Dendritic cell treated with granulocyte-macrophage colony-stimulating factor and Interleukin-4, amounts not matched to agents 40 ng/mL and 50 ng/mL, for 4 days (primary cell): ENCODE results near the gene DPYD.

Experiments
- H3K27ac Mint-ChIP-seq: one replicate; pipeline ENCODE4 v1.8.0; 2022; ENCODE audit warnings: mild to moderate bottlenecking, mixed read lengths
- H3K27me3 Mint-ChIP-seq: one replicate; pipeline ENCODE4 v1.8.0; 2022; ENCODE audit warnings: mild to moderate bottlenecking, mixed read lengths
- H3K36me3 Mint-ChIP-seq: one replicate; pipeline ENCODE4 v1.8.0; 2022; ENCODE audit warnings: low read depth, mixed read lengths
- H3K4me1 Mint-ChIP-seq: one replicate; pipeline ENCODE4 v1.8.0; 2022; ENCODE audit warnings: low read depth, mixed read lengths
- H3K4me3 Mint-ChIP-seq: one replicate; pipeline ENCODE4 v1.8.0; 2022; ENCODE audit warnings: mild to moderate bottlenecking, moderate library complexity, mixed read lengths
- H3K9me3 Mint-ChIP-seq: one replicate; pipeline ENCODE4 v1.8.0; 2022; ENCODE audit warnings: mixed read lengths
- intact Hi-C: fragments of 100-400 bp; cut with micrococcal nuclease; formaldehyde crosslinking; loops from one replicate; pipeline ENCODE4 v1.15.0; 2022

DPYD gene

DNA sequence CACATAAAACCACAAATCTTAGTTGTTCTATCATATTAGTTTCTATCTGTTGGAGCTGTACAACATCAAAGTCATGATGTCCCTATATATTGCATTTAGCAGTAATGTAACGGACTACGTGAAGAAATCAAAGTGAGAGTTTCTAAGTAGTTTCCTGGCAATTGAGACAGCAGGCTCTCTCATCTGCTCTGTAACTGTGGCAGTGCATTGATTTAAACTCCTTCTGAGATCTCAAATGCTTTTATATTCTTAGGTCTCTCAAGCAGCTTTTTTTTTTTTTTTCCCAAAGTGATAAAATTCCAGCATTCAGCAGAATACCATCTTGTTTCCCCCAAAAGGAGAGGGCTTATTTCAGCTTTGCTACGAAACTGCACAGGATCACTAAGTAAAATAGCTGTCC lies 719.2 kb downstream of the DPYD start:
- Mint-ChIP-seq H3K36me3 (peaks cover 6% of the 10 kb centered on the region), H3K4me3 (no peak overlapping the region), H3K9me3 (no peaks in the 10 kb centered on the region), H3K4me1 (no peaks in the 10 kb centered on the region), H3K27ac (no peak overlapping the region), H3K27me3 (no peaks in the 10 kb centered on the region)
- intact Hi-C loops, result no loop called here

DNA sequence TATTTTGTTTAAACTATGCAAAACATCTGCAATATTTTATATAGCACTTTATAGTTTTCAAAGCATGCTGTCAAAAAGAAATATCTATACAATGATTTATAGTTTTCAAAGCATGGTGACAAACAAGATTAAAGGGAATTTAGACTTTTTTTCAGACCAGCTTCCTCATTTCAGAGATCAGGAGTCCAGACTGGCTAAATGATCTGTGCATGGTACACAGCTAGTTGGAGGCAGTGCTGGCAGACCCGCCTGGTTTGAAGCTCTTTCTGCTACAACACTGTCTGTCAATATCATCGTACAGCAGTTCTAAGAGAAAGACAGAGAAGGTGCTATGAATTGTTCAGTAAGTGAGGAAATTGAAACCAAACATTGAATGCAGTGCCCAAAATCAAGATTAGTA lies 720.2 kb downstream of the DPYD start:
- Mint-ChIP-seq H3K27me3 (no peaks in the 10 kb centered on the region), H3K36me3 (peaks cover 6% of the 10 kb centered on the region), H3K27ac (no peak overlapping the region), H3K4me3 (no peak overlapping the region), H3K9me3 (peaks cover 4% of the 10 kb centered on the region), H3K4me1 (no peaks in the 10 kb centered on the region)
- intact Hi-C loops, result no loop called here

DNA sequence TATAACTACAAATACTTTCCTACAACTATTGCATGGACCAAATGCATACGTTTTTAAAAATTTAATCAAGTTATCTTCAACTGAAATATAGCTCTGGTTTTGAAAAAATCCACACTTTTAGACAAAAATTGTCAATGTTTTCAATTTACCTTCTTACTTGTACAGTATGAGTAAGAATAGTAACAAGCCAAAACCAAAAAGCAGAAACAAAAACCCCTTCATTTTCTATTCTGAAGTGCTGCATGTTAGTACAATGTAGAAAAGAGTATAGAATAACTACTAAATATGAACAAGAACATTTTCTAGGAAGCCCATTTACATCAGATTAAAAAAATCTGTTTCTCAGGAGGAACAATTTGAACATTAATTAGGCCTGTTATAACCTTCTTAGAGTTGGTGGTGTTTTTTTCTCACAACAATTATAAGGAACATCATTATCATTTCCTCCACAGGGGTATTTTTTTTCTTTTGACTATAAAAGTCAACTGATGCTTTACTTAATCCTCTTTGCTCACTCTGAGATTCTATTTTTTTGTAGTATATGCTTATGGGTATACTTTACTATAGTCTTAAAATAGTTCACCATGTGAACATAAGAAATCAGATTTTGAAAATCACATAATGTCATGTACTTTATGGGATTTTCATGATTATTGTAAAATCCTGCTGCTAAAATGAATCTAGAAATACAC lies 723.9 kb downstream of the DPYD start:
- Mint-ChIP-seq H3K36me3 (peaks cover 42% of the 10 kb centered on the region), H3K4me3 (no peak overlapping the region), H3K27me3 (no peaks in the 10 kb centered on the region), H3K9me3 (peaks cover 12% of the 10 kb centered on the region), H3K27ac (no peak overlapping the region), H3K4me1 (no peaks in the 10 kb centered on the region)
- intact Hi-C loops, result no loop called here

DNA sequence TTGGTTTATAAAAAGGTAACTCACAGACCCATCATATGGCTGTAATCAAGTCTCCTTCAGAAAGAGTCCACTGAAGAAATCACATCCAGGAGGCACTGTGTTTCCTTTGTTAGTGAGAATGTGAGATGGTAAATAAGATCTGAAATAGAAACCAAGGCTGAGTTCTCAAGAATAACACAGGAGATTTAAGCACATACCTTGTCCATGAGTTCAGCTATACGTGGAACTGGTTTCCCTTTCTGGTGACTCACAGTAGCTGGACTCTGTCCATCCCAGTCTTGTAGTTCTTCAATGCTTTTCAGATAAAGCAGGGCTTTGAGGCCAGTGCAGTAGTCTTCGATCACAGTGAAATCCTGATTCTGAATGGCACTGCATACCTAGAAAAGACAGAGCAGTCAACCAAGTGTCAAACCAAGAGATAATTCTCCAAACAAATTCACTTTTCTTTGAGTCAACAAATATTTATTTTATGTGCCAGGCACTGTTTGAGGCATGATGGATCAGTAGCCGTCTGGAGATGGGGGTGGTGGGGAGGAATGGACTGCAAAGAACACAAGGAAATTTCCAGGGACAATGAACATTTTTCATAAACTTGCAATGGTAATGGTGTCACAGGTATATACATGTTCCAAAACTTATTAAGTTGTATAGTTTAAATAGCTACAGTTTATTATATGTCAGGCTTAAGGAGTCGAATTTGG lies 727.8 kb downstream of the DPYD start:
- Mint-ChIP-seq H3K4me3 (no peak overlapping the region), H3K27me3 (no peaks in the 10 kb centered on the region), H3K27ac (no peak overlapping the region), H3K36me3 (peaks cover 77% of the 10 kb centered on the region), H3K9me3 (peaks cover 12% of the 10 kb centered on the region), H3K4me1 (no peaks in the 10 kb centered on the region)
- intact Hi-C loops, result no loop called here

DNA sequence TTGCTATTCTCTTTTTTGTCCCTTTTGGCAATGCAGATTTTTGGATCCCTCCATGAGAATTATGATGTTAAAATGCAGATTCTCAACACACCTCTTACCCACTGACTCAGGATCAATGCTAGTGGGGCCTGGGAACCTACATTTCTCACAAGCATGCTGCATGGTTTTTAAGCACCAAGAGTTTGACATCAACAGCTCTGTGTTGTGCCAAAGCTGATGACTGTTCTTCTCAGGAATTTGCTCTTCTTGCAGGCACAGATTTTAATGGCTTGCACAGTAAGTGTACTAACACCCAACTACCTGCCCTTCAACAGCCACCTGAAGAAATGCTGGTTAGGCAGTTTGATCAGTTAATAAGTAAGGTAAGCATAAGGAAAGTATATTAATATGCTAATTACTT lies 730.5 kb downstream of the DPYD start:
- Mint-ChIP-seq H3K9me3 (peaks cover 5% of the 10 kb centered on the region), H3K36me3 (peaks cover 94% of the 10 kb centered on the region), H3K27ac (no peak overlapping the region), H3K4me3 (no peak overlapping the region), H3K27me3 (no peaks in the 10 kb centered on the region), H3K4me1 (no peaks in the 10 kb centered on the region)
- intact Hi-C loops, result no loop called here

DNA sequence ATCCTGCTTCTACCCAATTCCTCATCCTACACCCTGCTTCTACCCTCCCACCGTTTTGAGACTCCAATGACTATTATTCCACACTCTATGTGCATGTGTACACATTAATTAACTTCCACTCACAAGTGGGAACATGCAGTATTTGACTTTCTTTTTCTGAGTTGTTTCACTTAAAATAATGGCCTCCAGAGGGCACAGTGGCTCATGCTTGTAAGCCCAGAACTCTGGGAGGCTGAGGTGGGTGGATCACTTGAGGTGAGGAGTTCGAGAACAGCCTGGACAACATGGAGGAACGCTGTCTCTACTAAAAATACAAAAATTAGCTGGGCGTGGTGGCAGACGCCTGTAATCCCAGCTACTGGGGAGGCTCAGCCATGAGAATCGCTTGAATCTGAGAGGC lies 734.5 kb downstream of the DPYD start:
- intact Hi-C loops, result loop anchor here (5.0 kb wide), 1 partner anchor 866 kb away; no protein-coding TSS in a partner anchor
- Mint-ChIP-seq H3K27me3 (no peaks in the 10 kb centered on the region), H3K4me3 (no peak overlapping the region), H3K27ac (no peak overlapping the region), H3K4me1 (no peaks in the 10 kb centered on the region), H3K36me3 (peaks cover 73% of the 10 kb centered on the region), H3K9me3 (no peaks in the 10 kb centered on the region)

DNA sequence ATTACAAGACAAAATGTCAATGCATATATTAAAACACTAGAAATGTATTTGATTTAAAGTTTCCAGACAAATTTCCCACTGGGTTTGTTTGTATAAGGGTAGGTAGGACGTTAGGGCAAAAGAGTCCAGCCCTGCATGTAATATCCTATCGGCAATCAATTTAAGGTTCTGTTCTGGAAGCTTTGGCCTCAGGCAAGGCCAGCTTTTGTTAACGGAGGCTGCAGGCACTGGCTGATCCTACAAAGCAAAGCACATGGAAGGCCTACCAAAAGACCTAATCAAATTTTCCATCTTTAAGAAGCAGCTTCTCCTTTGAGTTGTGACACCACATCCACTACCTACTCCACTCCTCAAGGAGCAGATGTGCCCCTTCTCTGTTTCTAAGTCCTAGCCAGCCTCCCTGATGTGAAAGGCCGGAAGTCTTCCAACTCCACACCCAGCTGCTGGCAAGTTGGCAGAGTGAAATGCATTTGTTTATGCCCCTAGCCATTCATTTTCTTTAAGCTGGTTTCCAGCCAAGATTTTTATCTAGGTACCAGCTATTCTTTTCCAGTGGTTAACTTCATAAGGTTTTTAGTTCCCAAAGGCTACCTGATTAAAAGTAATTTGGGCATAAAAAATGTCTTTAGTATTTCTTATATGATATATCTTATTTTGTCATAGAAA lies 746.7 kb downstream of the DPYD start:
- Mint-ChIP-seq H3K9me3 (no peaks in the 10 kb centered on the region), H3K27ac (no peak overlapping the region), H3K4me1 (no peaks in the 10 kb centered on the region), H3K36me3 (peaks cover 69% of the 10 kb centered on the region), H3K27me3 (no peaks in the 10 kb centered on the region), H3K4me3 (no peak overlapping the region)
- intact Hi-C loops, result no loop called here

DNA sequence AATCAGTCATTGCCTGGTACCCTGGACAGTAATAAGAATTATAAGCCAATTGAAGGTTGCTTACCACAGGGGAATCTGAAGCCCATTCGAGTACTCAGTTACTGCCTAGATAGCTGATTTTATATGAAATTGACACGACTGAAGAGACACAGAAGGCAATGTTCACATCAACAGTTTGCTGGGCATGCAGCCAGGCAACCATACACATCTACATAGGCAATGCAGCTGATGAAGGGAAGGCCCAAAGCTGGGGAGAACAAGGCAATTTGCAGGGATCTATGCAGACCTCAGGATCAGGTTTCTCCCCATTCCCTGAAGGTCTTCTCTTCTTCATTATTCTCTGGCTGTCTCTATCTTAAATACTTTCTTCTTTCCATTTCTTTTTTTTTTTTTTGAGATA lies 750.5 kb downstream of the DPYD start:
- intact Hi-C loops, result no loop called here
- Mint-ChIP-seq H3K4me3 (no peak overlapping the region), H3K27me3 (no peaks in the 10 kb centered on the region), H3K36me3 (peaks cover 31% of the 10 kb centered on the region), H3K9me3 (no peaks in the 10 kb centered on the region), H3K27ac (no peak overlapping the region), H3K4me1 (peaks cover 3% of the 10 kb centered on the region)

DNA sequence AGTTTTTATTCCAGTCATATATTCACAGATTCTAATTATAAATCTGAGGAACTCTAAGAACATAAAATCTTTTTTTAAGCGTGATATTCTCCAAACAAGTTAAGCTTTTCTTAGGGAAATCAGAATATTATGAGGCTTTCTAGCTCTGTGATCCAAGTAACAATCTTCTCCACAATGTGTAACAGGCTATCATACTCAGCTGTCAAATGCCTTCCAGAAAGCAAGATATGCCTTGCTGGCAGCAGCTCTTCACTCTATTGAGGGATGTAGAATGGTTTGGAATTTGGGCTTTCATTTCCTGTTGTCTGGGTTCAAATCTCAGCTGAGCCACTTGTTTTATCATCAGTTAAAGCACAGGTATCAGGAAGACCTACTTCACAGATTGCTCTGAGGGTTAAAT lies 752.8 kb downstream of the DPYD start:
- H3K4me3 Mint-ChIP-seq, result no peak overlapping the region
- peaks cover 36% of the 10 kb centered on the region for H3K36me3 Mint-ChIP-seq
- peaks cover 15% of the 10 kb centered on the region for H3K9me3 Mint-ChIP-seq
- intact Hi-C loops, result no loop called here
- H3K4me1 Mint-ChIP-seq, result peaks cover 18% of the 10 kb centered on the region
- H3K27me3 Mint-ChIP-seq, result no peaks in the 10 kb centered on the region
- no peak overlapping the region for H3K27ac Mint-ChIP-seq

DNA sequence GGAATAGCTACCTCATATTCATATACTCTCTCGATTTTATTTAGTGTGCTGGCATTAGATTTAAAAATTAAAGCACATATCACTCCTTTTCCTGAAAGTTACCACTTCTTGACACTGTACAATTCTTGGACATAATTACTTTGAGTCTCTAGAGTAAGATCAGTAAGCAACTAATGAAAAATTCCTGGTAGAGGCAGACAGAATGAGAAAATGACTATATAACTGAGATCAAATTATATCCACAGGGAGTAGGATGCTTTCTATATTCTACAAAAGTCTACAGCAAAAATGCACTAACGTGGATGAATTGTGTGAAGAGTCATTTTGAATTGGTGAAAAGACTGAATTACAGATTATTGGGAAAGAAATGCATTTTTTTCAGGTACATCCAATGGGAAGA lies 753.6 kb downstream of the DPYD start:
- Mint-ChIP-seq H3K27me3 (no peaks in the 10 kb centered on the region), H3K4me1 (peaks cover 18% of the 10 kb centered on the region), H3K36me3 (peaks cover 37% of the 10 kb centered on the region), H3K27ac (no peak overlapping the region), H3K4me3 (no peak overlapping the region), H3K9me3 (peaks cover 15% of the 10 kb centered on the region)
- intact Hi-C loops, result no loop called here

DNA sequence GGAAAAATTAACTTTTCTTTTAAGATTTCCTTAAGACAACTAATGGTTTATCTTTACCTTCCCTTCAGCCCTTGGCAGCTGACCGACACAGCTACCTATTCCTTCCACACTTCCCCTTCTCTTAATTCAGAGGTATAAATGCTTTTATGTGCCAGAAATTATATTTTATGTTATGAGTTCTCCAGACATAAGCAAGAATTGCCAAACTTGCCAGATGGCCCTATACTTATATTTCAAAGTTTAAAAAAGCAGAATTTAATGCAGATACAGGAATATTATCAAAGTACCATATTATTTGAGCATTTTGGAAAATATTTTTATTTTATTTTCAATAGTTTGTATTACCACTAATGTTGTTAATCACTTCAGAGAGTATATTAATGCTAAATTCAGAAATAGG lies 754.2 kb downstream of the DPYD start:
- no peaks in the 10 kb centered on the region for H3K27me3 Mint-ChIP-seq
- intact Hi-C loops, result no loop called here
- H3K9me3 Mint-ChIP-seq, result peaks cover 15% of the 10 kb centered on the region
- peaks cover 33% of the 10 kb centered on the region for H3K36me3 Mint-ChIP-seq
- no peak overlapping the region for H3K4me3 Mint-ChIP-seq
- H3K27ac Mint-ChIP-seq, result no peak overlapping the region
- H3K4me1 Mint-ChIP-seq, result peaks cover 18% of the 10 kb centered on the region

DNA sequence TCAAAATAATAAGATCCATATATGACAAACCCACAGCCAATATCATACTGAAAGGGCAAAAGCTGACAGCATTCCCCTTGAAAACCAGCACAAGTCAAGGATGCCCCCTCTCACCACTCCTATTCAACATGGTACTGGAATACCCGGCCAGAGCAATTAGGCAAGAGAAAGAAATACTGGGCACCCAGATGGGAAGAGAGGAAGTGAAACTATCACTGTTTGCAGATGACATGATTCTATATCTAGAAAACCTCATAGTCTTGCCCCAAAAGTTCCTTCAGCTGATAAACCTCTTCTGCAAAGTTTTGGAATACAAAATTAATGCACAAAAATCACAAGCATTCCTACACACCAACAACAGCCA lies 756.6 kb downstream of the DPYD start:
- Mint-ChIP-seq H3K27me3 (peaks cover 1% of the 10 kb centered on the region), H3K36me3 (peaks cover 12% of the 10 kb centered on the region), H3K4me3 (no peak overlapping the region), H3K27ac (no peak overlapping the region), H3K4me1 (peaks cover 29% of the 10 kb centered on the region), H3K9me3 (peaks cover 15% of the 10 kb centered on the region)
- intact Hi-C loops, result no loop called here

DNA sequence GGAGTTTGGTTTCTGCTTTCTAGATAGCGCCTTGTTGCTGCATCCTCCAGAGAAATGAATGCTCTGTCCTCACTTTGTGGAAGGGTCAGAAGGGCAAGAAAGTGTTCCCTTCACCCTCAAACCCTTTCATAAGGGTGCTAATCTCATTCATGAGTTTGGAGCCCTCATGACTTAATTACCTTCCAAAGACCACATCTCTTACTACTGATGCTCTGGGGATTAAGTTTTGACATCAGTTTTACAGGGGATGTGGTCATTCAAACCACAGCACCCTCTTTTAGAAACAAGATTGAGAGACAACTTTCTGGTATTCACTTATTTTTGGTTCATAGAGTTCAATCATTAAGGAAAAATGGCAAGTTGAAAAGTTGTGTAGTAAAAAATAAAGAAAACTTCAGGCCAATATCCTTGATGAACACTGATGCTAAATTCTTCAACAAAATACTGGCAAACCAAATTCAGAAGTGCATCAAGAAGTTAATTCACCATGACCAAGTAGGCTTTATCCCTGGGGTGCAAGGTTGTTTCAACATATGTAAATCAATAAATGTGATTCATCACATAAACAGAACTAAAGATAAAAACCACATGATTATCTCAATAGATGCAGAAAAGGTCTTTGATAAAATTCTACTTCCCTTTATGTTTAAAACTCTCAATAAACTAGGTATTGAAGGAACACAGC lies 757.1 kb downstream of the DPYD start:
- Mint-ChIP-seq H3K4me1 (peaks cover 29% of the 10 kb centered on the region), H3K27me3 (peaks cover 1% of the 10 kb centered on the region), H3K27ac (no peak overlapping the region), H3K9me3 (peaks cover 15% of the 10 kb centered on the region), H3K4me3 (no peak overlapping the region), H3K36me3 (peaks cover 12% of the 10 kb centered on the region)
- intact Hi-C loops, result no loop called here

DNA sequence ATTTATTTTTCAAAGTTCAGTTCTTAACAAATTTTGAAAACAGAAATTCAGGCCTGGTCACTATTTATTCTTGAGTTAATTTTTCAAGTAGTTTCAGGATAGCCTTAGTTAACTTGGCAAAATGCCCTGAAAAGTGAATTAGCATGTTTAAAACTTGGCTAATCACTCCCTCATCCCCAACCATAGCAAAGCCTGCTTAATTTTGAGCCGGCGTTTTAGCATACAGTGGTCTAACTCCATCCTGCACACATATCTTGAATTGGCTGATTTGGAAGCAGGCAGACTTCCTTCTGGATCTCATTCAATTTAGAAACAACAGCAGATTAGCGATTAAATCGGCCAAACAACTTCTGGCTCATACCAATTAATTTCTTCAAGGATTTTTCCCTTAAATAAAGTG lies 760.0 kb downstream of the DPYD start:
- H3K9me3 Mint-ChIP-seq, result peaks cover 15% of the 10 kb centered on the region
- intact Hi-C loops, result no loop called here
- peaks cover 25% of the 10 kb centered on the region for H3K36me3 Mint-ChIP-seq
- H3K4me3 Mint-ChIP-seq, result no peak overlapping the region
- H3K27ac Mint-ChIP-seq, result no peak overlapping the region
- H3K4me1 Mint-ChIP-seq, result peaks cover 29% of the 10 kb centered on the region
- peaks cover 1% of the 10 kb centered on the region for H3K27me3 Mint-ChIP-seq
